Tongue (tissue), 2 donors: ENCODE data around the gene TMEM145. TPM values are rescaled to one million over a fixed set of nuclear protein-coding genes. Genes with fewer than 3 reads are reported as not detected.
"Not testable (repeated sequence)": the region's sequence is repeated elsewhere in the genome, so short reads cannot be mapped to it uniquely, and the experiment has no call there.

Source experiments
- DNase-seq: peaks from one replicate; pipeline ENCODE4 v3.0.0-alpha.2; 2015
- total RNA-seq: library from RNA; depleted of rRNA; stranded (reverse); fragments of >200 nt; gene quantifications from one replicate; pipeline ENCODE4 v1.2.3, GENCODE V29; 2014

Gene TMEM145
- total RNA-seq, 1 donor from 2014 or later: not detected

- no peak for DNase-seq
Observed at GRCh38 chr19:42335374-42335936, 22.3 kb downstream of the TMEM145 start.

- DNase-seq: no peak
Observed at GRCh38 chr19:42335971-42336370, 22.9 kb downstream of the TMEM145 start.

- not testable (repeated sequence) for DNase-seq
Observed at GRCh38 chr19:42339126-42339860, 26.2 kb downstream of the TMEM145 start.

GRCh38 chr19:42339922-42340321 lies 26.8 kb downstream of the TMEM145 start:
- not testable (repeated sequence) for DNase-seq

- no peak for DNase-seq
Observed at GRCh38 chr19:42343344-42344110, 30.4 kb downstream of the TMEM145 start.

GRCh38 chr19:42344336-42344893 lies 31.3 kb downstream of the TMEM145 start:
- no peak for DNase-seq

- no peak for DNase-seq
Observed at GRCh38 chr19:42345191-42345812, 32.2 kb downstream of the TMEM145 start.

- no peak for DNase-seq
Observed at GRCh38 chr19:42348211-42348610, 35.1 kb downstream of the TMEM145 start.

- no peak for DNase-seq
Observed at GRCh38 chr19:42349378-42350107, 36.4 kb downstream of the TMEM145 start.

- DNase-seq: no peak
Observed at GRCh38 chr19:42350417-42350816, 37.3 kb downstream of the TMEM145 start.

- DNase-seq: no peak
Observed at GRCh38 chr19:42351079-42351735, 38.1 kb downstream of the TMEM145 start.

- DNase-seq: peak; percentile 30
Observed at GRCh38 chr19:42352301-42353259, 39.5 kb downstream of the TMEM145 start.

- DNase-seq: no peak
Observed at GRCh38 chr19:42353341-42354015, 40.4 kb downstream of the TMEM145 start.

GRCh38 chr19:42355896-42356295 lies 42.8 kb downstream of the TMEM145 start:
- DNase-seq: no peak

GRCh38 chr19:42356686-42357085 lies 43.6 kb downstream of the TMEM145 start:
- no peak for DNase-seq

- no peak for DNase-seq
Observed at GRCh38 chr19:42357290-42357689, 44.2 kb downstream of the TMEM145 start.

- no peak for DNase-seq
Observed at GRCh38 chr19:42360787-42361544, 47.9 kb downstream of the TMEM145 start.

- DNase-seq: no peak
Observed at GRCh38 chr19:42361545-42361910, 48.4 kb downstream of the TMEM145 start.

GRCh38 chr19:42362342-42362741 lies 49.2 kb downstream of the TMEM145 start:
- DNase-seq: no peak
